ENCODE measurements around the gene LSM4. TPM values are rescaled to one million over a fixed set of nuclear protein-coding genes. Genes with fewer than 3 reads are reported as not detected.

Gene LSM4
- total RNA-seq, 1 experiment from 2014 or later, result 393 TPM

DNA sequence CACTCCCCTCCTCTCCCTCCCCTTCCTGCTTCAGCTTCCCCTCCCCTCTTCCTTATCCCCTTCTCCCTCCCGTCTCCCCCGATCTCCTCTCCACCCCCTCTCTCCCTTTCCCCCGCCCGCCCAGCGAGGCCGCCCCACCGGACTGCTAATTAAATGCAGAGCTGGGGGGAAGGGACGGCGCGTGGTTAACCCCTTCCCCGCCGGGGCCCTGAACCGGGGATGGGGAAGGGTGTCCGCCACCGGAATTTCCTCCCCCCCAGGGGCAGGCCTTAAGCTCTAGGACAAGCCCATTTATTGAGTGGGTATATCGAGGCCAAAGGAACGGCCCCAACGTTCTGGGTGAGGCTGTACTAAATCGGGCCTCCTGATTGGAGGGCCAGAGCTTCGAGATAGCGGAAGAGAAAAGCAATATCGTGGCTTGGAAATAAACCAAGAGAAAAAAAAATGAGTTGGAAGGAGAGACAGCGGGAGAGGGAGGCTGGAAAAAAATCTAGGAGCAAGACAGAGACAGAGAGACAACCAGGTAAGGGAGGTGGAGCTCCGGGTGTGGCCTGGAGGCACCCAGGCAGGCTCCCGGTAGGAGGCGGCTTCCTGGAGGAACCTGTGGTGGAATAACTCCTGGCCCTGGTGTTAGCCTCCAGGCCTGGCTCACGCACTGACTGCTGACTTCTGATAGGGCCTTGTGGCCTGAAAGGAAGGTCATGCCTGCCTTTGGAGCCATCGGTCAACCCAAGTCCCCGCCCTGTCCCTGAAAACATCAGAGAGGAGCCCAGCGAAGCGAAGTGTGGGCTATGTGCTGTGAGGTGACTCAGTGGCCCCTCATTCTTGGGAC, 29.9 kb downstream of the LSM4 start:
- peak; percentile 46 for DNase-seq (ENCODE audit: low read depth)

DNA sequence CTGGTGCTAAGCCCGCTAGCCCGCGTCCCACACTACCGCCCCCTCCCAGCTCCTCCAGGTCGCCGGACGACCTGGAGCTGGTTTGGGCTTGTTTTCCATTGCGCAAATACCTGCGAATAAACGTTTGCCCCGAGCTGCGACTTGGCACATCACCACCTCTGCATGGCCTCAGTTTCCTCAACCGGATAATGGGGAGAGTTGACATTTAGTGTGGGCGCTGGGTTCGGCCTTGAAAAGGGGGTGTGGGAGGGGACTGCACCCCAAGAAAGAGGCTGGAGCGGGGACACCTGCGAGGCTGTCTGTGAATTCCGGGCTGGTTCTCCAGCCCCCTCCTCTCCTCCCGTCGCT, 30.4 kb downstream of the LSM4 start:
- no peak for DNase-seq (ENCODE audit: low read depth)

DNA sequence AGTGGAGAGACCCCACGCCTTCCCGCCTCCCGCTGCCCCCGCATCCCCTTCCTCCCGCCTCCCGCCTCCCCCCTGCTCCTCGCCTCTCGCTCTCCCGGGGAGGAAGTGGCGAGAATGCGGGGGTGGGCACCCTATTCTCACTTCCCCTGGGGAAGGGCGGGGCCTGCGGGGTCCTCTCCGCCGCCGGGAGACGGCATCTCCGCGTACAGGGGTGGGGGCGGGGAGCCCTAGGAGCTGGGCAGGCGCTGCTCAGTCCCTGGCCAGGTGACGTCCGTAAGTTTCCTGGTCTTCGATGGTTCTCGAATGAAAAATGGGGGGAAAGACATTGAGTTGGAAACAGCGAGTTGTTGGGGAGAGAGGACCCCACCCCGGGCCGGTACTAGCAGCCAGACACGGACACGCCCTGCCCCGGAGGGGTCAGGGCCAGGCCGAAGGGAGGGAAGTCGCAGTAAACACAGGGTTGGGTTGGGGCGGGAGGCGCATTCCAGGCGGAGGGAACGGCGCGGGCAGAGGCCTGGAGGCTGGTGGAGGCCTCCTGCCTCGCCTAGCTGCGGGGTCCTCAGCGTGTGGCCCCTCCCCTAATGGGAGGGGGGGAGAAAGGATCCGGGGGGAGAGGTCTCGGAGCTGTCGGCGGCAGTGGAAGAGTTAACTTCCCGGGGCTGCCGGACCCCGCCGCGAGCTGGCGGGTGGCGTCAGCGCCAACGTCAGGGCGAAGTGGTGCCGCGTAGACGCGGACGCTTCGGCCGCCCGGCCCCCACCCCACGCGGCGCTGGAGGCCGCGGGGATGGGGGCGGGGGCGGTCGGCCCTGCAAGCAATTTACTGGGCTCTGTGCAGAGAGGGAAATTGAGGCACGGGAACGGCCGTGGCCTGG, 31.1 kb downstream of the LSM4 start:
- peak; percentile 72 for DNase-seq (ENCODE audit: low read depth)

DNA sequence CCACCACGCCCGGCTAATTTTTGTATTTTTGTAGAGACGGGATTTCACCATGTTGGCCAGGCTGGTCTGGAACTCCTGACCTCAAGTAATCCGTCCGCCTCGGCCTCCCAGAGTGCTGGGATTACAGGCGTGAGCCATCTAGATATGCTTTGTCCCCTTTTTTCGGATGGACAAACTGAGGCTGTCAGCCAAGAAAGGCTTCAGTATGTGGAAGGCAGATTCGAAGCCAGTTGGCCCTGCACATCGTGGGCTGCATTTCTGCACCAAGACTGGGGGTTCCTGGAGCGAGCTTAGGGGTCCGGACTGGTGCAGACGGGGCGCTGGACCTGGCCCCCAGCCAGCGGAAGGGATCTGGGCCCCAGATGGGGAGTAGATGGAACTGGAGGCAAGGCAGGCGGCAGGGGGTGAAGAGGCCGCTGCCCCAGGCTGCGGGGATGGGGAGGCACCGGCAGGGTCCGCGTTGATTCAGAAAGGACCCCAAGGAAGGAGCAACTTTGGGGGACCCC, 31.8 kb downstream of the LSM4 start:
- no peak for DNase-seq (ENCODE audit: low read depth)

DNA sequence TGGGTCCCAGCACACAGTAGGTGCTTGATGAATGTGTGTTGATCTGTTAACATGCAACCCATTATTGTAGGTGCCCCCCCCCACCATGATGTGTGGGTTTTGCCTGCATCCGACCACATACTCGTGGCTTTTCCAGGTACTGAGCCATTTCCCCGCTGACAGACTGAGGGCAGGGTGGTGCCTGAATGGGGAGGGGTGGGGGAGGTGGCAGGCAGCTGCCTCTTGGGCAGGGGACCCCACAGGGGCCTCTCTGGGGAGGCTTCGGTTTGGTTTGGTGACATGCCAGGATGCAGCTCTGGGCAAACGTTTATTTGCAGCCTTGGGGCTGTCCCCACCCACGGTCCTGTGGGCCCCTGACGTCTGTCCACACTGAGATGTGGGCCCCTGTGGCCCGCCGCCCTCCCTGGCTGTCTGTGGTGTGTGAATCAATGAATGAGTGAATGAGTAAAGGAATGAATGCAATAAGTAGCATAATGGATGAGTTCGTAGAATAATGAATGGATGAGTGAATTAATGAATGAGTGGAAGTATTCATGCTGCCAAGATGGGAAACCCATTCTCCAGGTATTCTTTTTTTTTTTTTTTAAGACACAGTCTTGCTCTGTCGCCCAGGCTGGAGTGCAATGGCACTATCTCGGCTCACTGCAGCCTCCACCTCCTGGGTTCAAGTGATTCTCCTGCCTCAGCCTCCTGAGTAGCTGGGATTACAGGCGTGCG, 32.4 kb downstream of the LSM4 start:
- no peak for DNase-seq (ENCODE audit: low read depth)

DNA sequence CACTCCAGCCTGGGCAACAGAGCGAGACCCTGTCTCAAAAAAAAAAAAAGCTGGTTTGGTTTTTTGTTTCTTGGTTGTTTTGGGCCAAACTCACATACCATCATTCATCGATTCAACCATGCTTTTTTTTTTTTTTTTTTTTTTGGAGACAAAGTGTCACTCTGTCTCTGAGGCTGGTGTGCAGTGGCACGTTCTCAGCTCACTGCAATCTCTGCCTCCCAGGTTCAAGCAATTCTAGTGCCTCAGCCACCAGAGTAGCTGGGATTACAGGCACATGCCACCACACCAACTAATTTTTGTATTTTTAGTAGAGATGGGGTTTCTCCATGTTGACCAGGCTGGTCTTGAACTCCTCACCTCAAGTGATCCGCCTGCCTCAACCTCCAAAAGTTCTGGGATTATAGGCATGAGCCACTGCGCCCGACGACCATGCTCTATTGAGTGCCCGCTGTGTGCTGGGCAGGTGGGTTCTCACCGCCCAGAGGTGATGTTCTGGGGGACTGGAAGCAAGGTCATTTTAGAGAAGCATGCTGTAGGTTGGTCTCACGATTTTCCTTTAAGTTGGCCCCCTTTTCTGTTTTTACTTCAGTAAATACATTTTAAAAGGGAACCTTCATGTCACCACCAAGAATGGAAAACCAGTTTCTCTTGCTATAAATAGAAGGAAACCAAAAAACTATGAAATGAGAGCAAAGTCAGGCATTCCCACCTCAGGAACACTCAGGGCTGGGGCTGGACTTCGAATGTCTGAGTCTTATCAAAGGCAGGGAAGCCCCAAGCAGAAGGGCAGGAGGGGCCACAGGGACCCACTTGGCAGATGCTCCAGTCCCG, 33.2 kb downstream of the LSM4 start:
- DNase-seq (ENCODE audit: low read depth), result no peak

DNA sequence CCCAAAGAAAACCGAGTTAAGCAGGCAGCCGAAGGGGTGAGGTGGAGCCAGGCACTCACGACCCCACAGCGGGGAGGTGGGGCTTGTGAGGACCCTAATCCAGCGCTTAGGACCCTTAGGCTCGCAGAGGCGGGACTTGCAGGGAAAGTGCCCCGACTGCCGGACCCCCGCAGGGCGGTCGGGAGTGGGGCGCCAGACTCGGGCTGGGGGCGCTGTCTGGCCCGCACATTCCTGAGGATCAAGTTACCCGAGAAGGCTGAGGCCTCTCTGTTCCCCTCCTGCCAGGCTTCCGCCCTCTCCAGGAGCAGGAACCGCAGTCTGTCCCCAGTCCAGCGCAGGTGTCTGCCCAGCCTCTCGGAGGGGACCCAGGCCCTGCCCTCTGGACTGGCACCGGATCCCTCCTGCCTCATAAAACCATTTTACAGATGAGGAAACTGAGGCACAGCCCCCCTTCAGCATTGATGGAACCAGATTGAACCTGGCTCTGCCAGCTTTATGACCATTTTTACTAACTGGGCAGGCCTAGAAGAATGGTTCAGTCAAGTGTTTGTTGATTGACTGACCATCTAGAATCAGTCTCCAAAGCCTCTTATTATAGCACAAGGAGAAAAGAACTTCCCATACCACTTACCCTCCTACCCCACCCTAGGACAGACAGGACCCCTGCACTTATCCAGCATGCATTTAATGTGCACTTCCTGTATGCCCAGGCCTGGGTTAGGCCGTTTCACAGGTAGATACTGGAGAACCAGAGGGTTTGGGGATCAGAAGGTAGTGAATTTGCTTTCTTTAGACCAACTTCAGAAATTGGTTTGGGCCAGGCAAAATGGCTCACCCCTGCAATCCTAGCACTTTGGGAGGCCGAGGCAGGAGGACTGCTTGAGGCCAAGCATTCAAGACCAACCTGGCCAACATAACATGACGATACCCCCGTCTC, 34.8 kb downstream of the LSM4 start:
- DNase-seq (ENCODE audit: low read depth), result no peak

DNA sequence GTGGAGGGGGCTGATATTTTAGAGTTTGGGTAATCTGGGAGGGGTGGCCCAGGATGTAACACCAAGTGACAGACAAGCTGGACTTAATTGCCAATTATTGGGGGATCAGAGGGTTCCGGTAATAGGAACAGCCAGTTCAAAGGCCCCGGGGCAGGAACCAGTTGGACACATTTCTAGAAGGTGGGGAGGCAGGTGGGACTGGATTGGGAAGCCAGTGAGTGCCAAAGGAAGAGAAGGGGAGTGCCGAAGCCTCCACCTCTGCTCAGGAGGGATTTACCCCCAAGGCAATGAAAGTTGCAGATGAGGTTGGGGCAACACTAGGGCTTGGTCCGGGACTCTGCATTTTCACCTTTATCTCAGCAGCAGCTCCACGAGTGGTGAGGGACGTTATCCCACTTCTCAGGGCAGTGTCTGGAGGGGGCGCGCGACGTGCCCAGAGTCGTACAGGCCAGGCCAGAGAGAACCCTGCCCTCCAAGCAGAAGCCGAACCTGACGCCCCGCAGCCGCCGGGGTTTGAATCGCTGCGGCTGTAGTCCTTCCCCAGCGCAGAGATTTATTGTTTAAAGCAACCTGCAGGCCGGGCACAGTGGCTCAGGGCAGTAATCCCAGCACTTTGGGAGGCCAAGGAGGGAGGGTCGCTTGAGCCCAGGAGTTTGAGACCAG, 35.8 kb downstream of the LSM4 start:
- no peak for DNase-seq (ENCODE audit: low read depth)

DNA sequence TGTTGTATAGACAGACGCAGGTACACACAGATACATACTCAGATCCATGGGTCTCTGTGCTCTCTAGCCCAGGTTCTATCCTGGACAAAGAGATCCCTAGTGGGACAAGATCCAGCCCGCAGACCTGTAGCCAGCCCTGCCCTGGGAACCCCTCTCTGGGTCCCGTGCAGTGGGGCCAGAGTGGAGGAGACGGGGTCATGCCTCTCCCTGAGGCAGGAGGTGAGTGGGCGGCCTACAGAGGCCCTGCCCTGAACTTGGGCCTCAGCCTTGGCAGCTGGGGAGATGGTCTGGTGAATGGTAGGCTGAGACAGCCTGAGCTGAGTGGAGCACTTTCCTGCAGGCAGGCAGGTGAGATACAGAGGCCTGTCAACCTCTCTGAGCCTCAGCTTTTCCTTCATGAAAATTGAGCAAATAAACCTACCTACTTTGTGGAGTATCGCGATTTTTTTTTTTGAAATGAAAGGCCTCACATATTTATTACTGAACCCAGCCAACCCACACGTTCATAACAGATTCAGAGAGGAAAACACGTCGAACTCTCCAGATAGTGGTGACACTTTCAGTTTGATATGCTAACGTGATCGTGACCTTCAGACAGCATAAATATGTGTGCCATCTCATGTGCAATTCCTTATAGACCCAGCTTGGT, 38.0 kb downstream of the LSM4 start:
- DNase-seq (ENCODE audit: low read depth), result no peak

DNA sequence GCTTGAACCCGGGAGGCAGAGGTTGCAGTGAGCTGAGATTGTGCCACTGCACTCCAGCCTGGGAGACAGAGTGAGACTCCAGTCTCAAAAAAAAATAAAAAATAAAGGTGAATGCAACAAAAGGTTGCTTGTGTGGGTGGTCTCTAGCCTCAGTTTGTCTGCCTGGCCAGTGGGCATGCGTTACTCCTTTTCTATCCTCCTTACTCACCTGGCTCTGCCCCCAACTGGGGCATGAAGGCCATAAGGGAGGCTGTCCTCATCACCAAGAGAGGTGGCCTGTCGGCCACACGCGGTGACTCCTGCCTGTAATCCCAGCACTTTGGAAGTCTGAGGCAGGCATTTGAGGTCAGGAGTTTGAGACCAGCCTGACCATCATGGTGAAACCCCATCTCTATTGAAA, 39.5 kb downstream of the LSM4 start:
- DNase-seq (ENCODE audit: low read depth), result no peak

DNA sequence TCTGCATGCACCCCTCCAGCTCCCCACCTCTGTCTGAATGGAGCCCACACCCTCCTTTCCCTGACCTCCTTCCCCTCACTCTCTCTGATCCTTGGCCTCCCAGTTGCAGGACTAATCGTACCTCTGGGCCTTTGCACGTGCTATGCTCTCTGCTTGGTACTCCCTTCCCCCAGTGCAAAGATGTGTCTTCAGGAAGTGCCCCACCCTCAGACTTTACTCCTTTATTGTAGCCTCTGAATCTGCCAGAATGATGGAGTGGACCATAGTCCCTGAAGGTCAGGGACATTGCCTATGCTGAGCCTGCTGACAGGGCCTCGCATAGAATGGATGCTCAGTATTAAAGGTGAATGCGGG, 40.1 kb downstream of the LSM4 start:
- DNase-seq (ENCODE audit: low read depth), result no peak

DNA sequence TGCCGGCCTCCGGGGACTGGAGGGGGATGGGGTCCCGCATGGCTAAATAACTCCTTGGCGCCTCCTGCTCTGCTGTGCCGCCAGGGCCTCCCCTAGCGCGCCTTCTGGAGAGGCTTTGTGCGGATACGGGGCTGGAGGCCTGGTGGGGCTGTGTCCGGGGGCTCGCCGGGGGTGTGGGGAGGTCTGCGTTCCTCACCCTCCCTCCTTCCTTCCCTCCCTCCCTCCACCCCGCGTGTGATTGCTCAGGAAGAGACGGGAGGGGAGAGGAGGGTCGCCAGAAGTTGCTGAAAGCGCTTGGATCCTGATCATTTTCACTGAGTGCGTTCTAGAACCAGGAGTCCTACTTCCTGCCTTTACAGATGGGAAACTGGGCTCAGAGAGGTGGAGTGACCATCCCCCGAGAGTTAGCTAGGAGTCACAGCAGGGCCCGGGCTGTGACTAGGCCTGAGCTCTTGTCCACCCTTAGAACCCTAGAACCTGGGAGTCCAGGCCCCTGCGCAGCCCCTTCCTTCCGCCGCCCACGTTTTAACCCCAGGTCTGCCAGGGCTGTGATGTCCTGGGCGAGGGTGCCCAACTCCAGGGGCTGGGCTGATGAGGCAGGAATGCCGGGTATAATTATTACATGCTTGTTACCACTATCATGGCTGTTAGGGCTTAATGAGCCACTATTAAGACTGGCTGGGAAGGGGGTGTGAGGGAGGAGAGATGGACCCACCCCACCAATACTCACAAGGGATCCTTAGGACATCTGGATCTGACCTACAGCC, 40.7 kb downstream of the LSM4 start:
- DNase-seq (ENCODE audit: low read depth), result peak; percentile 75

DNA sequence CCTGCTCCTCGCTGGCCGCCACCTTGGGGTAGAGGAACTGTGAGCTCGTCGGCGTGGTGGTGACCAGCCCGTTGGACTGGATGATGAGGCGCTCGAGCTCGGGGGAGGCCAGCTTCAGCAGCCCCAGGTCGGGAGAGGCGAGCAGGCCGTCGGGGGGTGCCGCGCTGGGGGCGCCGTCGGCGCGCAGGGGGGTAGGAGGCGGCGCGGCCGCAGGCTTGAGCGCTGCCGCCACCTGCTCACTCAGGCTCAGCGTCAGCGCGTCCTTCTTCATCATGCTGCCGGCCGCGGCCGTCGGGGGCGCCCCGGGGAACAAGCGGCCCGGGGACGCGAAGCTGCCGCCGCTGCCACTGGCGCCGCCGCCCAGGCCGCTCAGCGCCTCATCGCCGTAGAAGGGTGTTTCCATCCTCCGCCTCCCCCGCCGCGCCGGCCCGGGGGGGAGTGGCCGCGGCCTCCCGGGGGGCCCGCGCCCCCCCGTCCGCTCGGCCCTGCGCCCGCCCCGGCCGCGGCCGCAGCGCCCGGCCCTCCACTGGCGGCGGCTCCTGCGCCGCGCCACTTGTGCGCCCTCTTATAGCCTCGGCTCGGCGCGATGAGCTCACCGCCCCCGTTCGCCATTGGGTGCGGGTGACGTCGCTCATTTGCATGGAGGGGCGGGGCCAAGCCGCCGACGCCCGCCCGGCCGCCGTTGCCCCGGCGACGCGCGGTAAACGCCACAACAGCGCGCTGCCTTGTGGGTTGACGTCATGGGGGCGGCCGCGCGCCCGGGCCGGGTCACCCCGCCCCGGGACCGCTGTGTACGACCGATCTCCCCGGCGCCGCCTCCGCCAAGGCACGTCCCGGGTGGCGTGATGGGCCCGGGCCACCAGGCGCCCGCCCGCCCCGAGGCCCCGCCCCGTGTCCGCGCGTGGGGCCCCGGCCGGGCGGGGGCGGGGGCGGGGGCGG, 41.5 kb downstream of the LSM4 start, which contains the start of gene JUND:
JUND (minus strand) TSS at position 541 of the 939 bp plus-strand sequence; CDS start at position 403, 138 bp downstream.
- DNase-seq (ENCODE audit: low read depth), result peak; percentile 95

DNA sequence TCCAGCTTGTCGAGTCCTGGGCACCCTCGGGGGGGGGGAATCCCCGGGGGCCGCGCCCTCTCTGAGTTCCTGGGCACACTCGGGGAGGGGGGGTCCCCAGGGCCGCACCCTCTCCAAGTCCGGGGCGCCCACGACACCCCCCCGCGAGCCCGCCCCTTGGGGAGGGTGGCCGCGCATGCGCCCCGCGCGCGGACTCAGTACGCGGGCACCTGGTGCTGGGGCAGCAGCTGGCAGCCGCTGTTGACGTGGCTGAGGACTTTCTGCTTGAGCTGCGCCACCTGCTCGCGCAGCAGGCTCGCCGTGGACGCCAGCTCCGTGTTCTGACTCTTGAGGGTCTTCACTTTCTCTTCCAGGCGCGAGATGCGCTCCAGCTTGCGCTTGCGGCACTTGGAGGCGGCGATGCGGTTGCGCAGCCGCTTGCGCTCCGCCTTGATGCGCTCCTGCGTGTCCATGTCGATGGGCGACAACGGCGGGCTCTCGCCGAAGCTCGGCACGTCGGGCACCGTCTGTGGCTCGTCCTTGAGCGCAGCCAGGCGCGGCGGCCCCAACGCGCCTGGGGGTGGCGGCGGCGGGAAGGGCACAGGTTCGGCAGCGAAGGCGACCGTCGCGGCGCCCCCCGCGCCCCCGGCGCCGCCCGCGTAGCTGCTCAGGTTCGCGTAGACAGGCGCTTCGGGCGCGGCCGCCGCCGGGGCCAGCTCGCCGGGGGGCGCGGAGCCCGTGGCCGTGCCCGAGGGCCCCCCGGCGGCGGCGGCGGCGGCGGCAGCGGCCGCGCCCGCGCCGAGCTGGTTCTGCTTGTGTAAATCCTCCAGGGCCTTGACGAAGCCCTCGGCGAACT, 42.4 kb downstream of the LSM4 start:
- DNase-seq (ENCODE audit: low read depth), result peak; percentile 77

DNA sequence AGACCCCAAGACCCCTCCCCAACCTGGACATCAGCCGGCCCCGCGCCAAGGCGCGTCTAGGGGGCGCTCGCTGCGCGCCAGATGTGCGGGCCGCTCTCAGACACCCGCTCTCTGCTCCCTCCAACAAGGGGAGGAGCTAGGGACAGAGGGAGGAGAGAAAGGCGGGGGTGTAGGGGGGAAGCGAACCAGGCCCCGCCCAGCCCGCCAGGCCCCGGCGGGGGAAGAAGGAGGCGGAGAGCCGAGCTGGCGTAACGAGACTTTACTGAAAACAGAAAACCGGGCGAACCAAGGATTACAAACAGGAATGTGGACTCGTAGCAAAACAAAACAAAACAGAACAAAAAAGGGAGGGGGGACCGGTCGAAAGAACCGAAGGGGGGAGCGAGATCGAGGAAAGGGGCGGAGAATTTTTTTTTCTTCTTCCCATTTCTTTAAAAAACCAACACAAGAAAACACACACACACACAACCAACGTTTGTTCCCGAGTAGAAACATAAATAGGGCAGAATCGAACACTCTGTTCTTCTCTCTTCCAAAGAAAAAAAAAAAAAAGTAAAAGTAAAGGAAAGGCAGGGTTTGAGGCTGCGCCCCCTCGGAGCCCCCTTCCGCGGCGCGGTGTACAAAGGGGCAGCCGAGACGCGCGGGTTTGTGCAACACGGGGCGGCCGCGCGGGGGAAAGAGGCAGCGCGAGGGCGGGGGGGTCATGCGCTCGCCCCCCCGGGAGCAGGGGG, 43.2 kb downstream of the LSM4 start:
- peak; percentile 92 for DNase-seq (ENCODE audit: low read depth)

DNA sequence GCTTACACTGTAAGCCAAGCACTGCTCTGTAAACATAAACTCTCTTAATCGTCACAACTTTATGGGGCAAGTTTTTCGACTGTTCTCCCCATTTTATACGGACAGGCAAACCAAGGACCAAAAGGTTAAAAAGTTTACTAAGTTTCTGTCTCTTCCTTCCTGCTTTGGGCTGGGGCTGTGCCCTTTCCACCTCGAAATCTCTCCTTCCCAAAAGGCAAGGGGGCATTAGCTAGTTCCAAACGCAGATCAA, 43.7 kb downstream of the LSM4 start:
- no peak for DNase-seq (ENCODE audit: low read depth)
